IMR-90 (cell line): ENCODE data around the gene IL3RA. TPM values are rescaled to one million over a fixed set of nuclear protein-coding genes. Genes with fewer than 3 reads are reported as not detected.

Experiments
- ATAC-seq: fragments of 200-7000 bp; cut with Tn5 transposase; 2 replicates; pipeline ENCODE4 v1.9.1; 2020; ENCODE audit warnings: low read depth, mild to moderate bottlenecking, moderate library complexity
- BruUV-seq: library from RNA; stranded (reverse); fragments of 400-500 nt; replicated peaks from 2 replicates; lab custom pipeline; 2021; lab: Mats Ljungman, UMichigan
- CTCF ChIA-PET: fragments of 300-600 bp; formaldehyde crosslinking; extraction: SDS; loops from one replicate; lab custom pipeline; 2021; ENCODE audit warnings: antibody characterized with exemption; lab: Yijun Ruan, JAX
- POLR2A ChIA-PET: fragments of 300-600 bp; sonication (Branson Sonifier 250); formaldehyde crosslinking; loops from one replicate; lab custom pipeline; 2022; ENCODE audit warnings: antibody characterized with exemption; ENCODE audit not compliant: unreplicated experiment; lab: Charles Lee
- DNase-seq: peaks from one replicate; pipeline ENCODE4 v3.0.0; 2013
- H2AFZ ChIP-seq: replicated peaks from 2 replicates; pipeline ENCODE3; 2013; ENCODE audit warnings: low read length, mild to moderate bottlenecking; ENCODE audit not compliant: poor library complexity
- H2AK5ac ChIP-seq: 2 replicates; pipeline ENCODE4 v1.6.1; 2013; ENCODE audit warnings: low read depth, low read length, inconsistent platforms
- H2AK9ac ChIP-seq: replicated peaks from 2 replicates; pipeline ENCODE3; 2013; ENCODE audit warnings: mild to moderate bottlenecking, low read depth, low read length, moderate library complexity; ENCODE audit not compliant: poor library complexity
- H2BK120ac ChIP-seq: 2 replicates; pipeline ENCODE4 v1.6.1; 2013; ENCODE audit warnings: low read depth, low read length, inconsistent platforms
- H2BK15ac ChIP-seq: 3 replicates; pipeline ENCODE4 v1.6.1; 2013; ENCODE audit warnings: low read depth, low read length, inconsistent platforms
- H2BK20ac ChIP-seq: 2 replicates; pipeline ENCODE4 v1.6.1; 2013; ENCODE audit warnings: low read depth, mild to moderate bottlenecking, inconsistent platforms, low read length, moderate library complexity
- H2BK5ac ChIP-seq: 2 replicates; pipeline ENCODE4 v1.6.1; 2013; ENCODE audit warnings: mild to moderate bottlenecking, low read depth, low read length, inconsistent platforms; ENCODE audit not compliant: poor library complexity, severe bottlenecking
- H3K14ac ChIP-seq: replicated peaks from 2 replicates; pipeline ENCODE4 v1.6.1; 2013; ENCODE audit warnings: low read depth, low read length, inconsistent platforms
- H3K18ac ChIP-seq: 2 replicates; pipeline ENCODE4 v1.6.1; 2013; ENCODE audit warnings: low read depth, low read length, control low read depth
- H3K23ac ChIP-seq: 2 replicates; pipeline ENCODE4 v1.6.1; 2013; ENCODE audit warnings: low read depth, low read length, inconsistent platforms
- H3K27ac ChIP-seq: 2 replicates; pipeline ENCODE4 v1.5.1; 2013; ENCODE audit warnings: mild to moderate bottlenecking, control low read depth, low read length; ENCODE audit not compliant: insufficient read depth
- H3K27me3 ChIP-seq: 2 replicates; pipeline ENCODE4 v1.6.1; 2013; ENCODE audit warnings: low read length; ENCODE audit not compliant: control insufficient read depth, insufficient read depth
- H3K36me3 ChIP-seq: 2 replicates; pipeline ENCODE4 v1.6.1; 2013; ENCODE audit warnings: low read length, mixed read lengths; ENCODE audit not compliant: control insufficient read depth, insufficient read depth
- H3K4ac ChIP-seq: 2 replicates; pipeline ENCODE4 v1.6.1; 2013; ENCODE audit warnings: low read depth, low read length, inconsistent platforms
- H3K4me1 ChIP-seq: 2 replicates; pipeline ENCODE4 v1.6.1; 2013; ENCODE audit warnings: low read length, mixed read lengths; ENCODE audit not compliant: control insufficient read depth, insufficient read depth
- H3K4me2 ChIP-seq: 2 replicates; pipeline ENCODE4 v1.6.1; 2013; ENCODE audit warnings: low read depth, mild to moderate bottlenecking, control low read depth, low read length, moderate library complexity
- H3K4me3 ChIP-seq: 2 replicates; pipeline ENCODE4 v1.5.1; 2013; ENCODE audit warnings: low read depth, mild to moderate bottlenecking, control low read depth, low read length, moderate library complexity; ENCODE audit not compliant: insufficient read depth
- H3K56ac ChIP-seq: 2 replicates; pipeline ENCODE4 v1.6.1; 2013; ENCODE audit warnings: low read length, inconsistent platforms; ENCODE audit not compliant: insufficient read depth; ENCODE audit errors: extremely low read depth
- H3K79me1 ChIP-seq, 2 experiments: 2 replicates each; pipeline ENCODE4 v1.6.1; 2013; ENCODE audit warnings: low read length in 2 of 2, inconsistent platforms in 1 of 2, low read depth in 1 of 2
- H3K9ac ChIP-seq: 2 replicates; pipeline ENCODE4 v1.6.1; 2013; ENCODE audit warnings: low read depth, low read length, control low read depth
- H3K9me1 ChIP-seq: 2 replicates; pipeline ENCODE4 v1.6.1; 2013; ENCODE audit warnings: low read length, inconsistent platforms; ENCODE audit not compliant: insufficient read depth
- H3K9me3 ChIP-seq: 2 replicates; pipeline ENCODE4 v1.6.1; 2013; ENCODE audit warnings: low read length; ENCODE audit not compliant: control insufficient read depth, insufficient read depth
- H4K20me1 ChIP-seq: 2 replicates; pipeline ENCODE4 v1.6.1; 2013; ENCODE audit warnings: low read length, inconsistent platforms; ENCODE audit not compliant: insufficient read depth
- H4K5ac ChIP-seq: 2 replicates; pipeline ENCODE4 v1.6.1; 2013; ENCODE audit warnings: mild to moderate bottlenecking, low read depth, low read length, control low read depth
- H4K8ac ChIP-seq, 2 experiments: 2 replicates each; pipeline ENCODE4 v1.6.1; 2013; ENCODE audit warnings: low read depth in 2 of 2, low read length in 2 of 2, control low read depth in 1 of 2, inconsistent platforms in 1 of 2
- H4K91ac ChIP-seq: 2 replicates; pipeline ENCODE4 v1.6.1; 2013; ENCODE audit warnings: low read depth, low read length, inconsistent platforms; ENCODE audit not compliant: insufficient read depth
- CEBPB ChIP-seq: IDR thresholded peaks from 2 replicates; pipeline ENCODE4 v1.6.1; 2012; ENCODE audit warnings: low read depth, low read length, improper control_type of control experiment
- CHD1 ChIP-seq: IDR thresholded peaks from 2 replicates; pipeline ENCODE4 v1.6.1; 2012; ENCODE audit warnings: low read depth, low read length, improper control_type of control experiment
- CTCF ChIP-seq: conservative IDR thresholded peaks from 2 replicates; pipeline ENCODE4 v1.5.1; 2012; ENCODE audit warnings: mild to moderate bottlenecking, low read depth, low read length, improper control_type of control experiment
- ELK1 ChIP-seq: fragments of 150-350 bp; IDR thresholded peaks from 2 replicates; pipeline ENCODE4 v1.6.1; 2016; ENCODE audit warnings: low read depth, mild to moderate bottlenecking, low read length, moderate library complexity, borderline replicate concordance
- MAZ ChIP-seq: IDR thresholded peaks from 2 replicates; pipeline ENCODE4 v1.6.1; 2012; ENCODE audit warnings: low read depth, mild to moderate bottlenecking, low read length, improper control_type of control experiment, moderate library complexity, borderline replicate concordance
- MXI1 ChIP-seq: IDR thresholded peaks from 2 replicates; pipeline ENCODE4 v1.6.1; 2012; ENCODE audit warnings: low read depth, mild to moderate bottlenecking, low read length, moderate library complexity, borderline replicate concordance
- RAD21 ChIP-seq: IDR thresholded peaks from 2 replicates; pipeline ENCODE4 v1.6.1; 2012; ENCODE audit warnings: low read length, improper control_type of control experiment
- RCOR1 ChIP-seq: IDR thresholded peaks from 2 replicates; pipeline ENCODE4 v1.6.1; 2012; ENCODE audit warnings: mild to moderate bottlenecking, low read length, improper control_type of control experiment; ENCODE audit not compliant: insufficient replicate concordance
- RFX5 ChIP-seq: IDR thresholded peaks from 2 replicates; pipeline ENCODE4 v1.8.0; 2012; ENCODE audit warnings: low read depth, mild to moderate bottlenecking, low read length, moderate library complexity
- SMC3 ChIP-seq: fragments of 150-350 bp; IDR thresholded peaks from 2 replicates; pipeline ENCODE4 v1.6.1; 2016; ENCODE audit warnings: low read depth, mild to moderate bottlenecking, antibody characterized with exemption, low read length, moderate library complexity
- WGBS, 2 experiments: methylation state at CpG; one replicate each; pipeline versions ENCODE4 v1.1.5 to v1.1.7; 2013; ENCODE audit warnings: missing lambda C conversion rate in 2 of 2; ENCODE audit not compliant: insufficient read length in 1 of 2; ENCODE audit errors: extremely low coverage in 2 of 2; 5-methylcytosine and 5-hydroxymethylcytosine counted together
- dilution Hi-C: fragments of 300-500 bp; cut with HindIII; formaldehyde crosslinking; loops from one replicate; pipeline ENCODE4 v1.14.3; 2018; ENCODE audit warnings: low sequenced_read_pairs; ENCODE audit not compliant: unreplicated experiment
- in situ Hi-C: fragments of 300-500 bp; cut with MboI; formaldehyde crosslinking; loops from 3 replicates; pipeline ENCODE4 v1.14.3; 2019; ENCODE audit warnings: low sequenced_read_pairs, inconsistent platforms, mixed read lengths
- intact Hi-C: fragments of 100-400 bp; cut with micrococcal nuclease; formaldehyde crosslinking; loops from 2 replicates; pipeline ENCODE4 v1.10.0; 2022
- polyA plus RNA-seq, 3 experiments: library from polyadenylated mRNA; depleted of rRNA; stranded (reverse); fragments of >200 nt; gene quantifications; 2 replicates each; pipeline ENCODE4 v1.2.3, GENCODE V29; 2012; ENCODE audit warnings: low replicate concordance in 1 of 3
- total RNA-seq: library from RNA; depleted of rRNA; stranded (reverse); fragments of >200 nt; gene quantifications from 2 replicates; pipeline ENCODE4 v1.2.3, GENCODE V29; 2012

The IL3RA gene
- total and polyA plus RNA-seq, 2 of the 4 experiments (the other 2 are of a cell fraction), result not detected

- Histone ChIP-seq H2AFZ (no peak overlapping the region), H3K18ac (no peak overlapping the region), H2AK5ac (no peak overlapping the region), H3K27me3 (no peaks in the 10 kb centered on the region), H3K36me3 (no peaks in the 10 kb centered on the region), H3K9me3 (peaks cover 38% of the 10 kb centered on the region), H2AK9ac (no peak overlapping the region), H3K4me3 (no peak overlapping the region), H2BK120ac (no peak overlapping the region), H3K14ac (no peak overlapping the region), H3K79me1 (no peaks in the 10 kb centered on the region), H3K9ac (no peak overlapping the region), H4K20me1 (no peaks in the 10 kb centered on the region), H2BK15ac (no peak overlapping the region), H3K9me1 (no peaks in the 10 kb centered on the region), H2BK5ac (no peak overlapping the region), H4K5ac (no peak overlapping the region), H3K23ac (no peak overlapping the region), H3K4me2 (no peak overlapping the region), H3K4me1 (no peaks in the 10 kb centered on the region), H3K4ac (no peak overlapping the region), H3K27ac (no peak overlapping the region), H3K56ac (no peak overlapping the region), H4K8ac (no peak overlapping the region), H4K91ac (no peak overlapping the region), H2BK20ac (no peak overlapping the region)
- intact Hi-C loops, result no loop called here
- BruUV-seq, result no TSS peak
- CTCF ChIA-PET, result no interaction called here
- DNase-seq (no peak), ATAC-seq (no peak)
- dilution Hi-C loops, result no loop called here
- no CpG with 5 or more reads among the region's 22 CpGs for WGBS, 2 experiments
- TF ChIP-seq RAD21, result no peak
- TF ChIP-seq RCOR1, result no peak
- no peak for TF ChIP-seq MAZ
- TF ChIP-seq SMC3, result no peak
- no peak for TF ChIP-seq RFX5
- no peak for TF ChIP-seq CEBPB
- no peak for TF ChIP-seq MXI1
- no peak for TF ChIP-seq CTCF
- TF ChIP-seq CHD1, result no peak
- TF ChIP-seq ELK1, result no peak
- POLR2A ChIA-PET, result no interaction called here
- in situ Hi-C loops, result no loop called here
Observed at GRCh38 chrX:1292575-1293290, 43.9 kb upstream of the IL3RA start.
